ENCODE measurements around the gene IL17B.

- no peak for TF ChIP-seq POLR2AphosphoS5 (IDR thresholded peaks at IDR 0.05; ENCODE audit: borderline replicate concordance, low read depth, low read length)
- TF ChIP-seq EZH2 (IDR thresholded peaks at IDR 0.05): no peak
These were observed 4.3 kb upstream of the IL17B start for GRCh38 chr5:149383399-149383798.

All from SK-N-MC (cell line).